PC-9 (cell line): ENCODE results near the gene KAT8.

ENCODE experiments used
- CTCF ChIP-seq: fragments of 200-600 bp; sonication (generic); conservative IDR thresholded peaks from 2 replicates; pipeline ENCODE4 v1.6.1; 2017; ENCODE audit warnings: mixed run types, antibody characterized with exemption, mild to moderate bottlenecking, moderate library complexity
- EZH2 ChIP-seq: fragments of 200-600 bp; sonication (generic); IDR thresholded peaks from 2 replicates; pipeline ENCODE4 v1.8.0; 2017; ENCODE audit warnings: antibody characterized with exemption, low read depth

GRCh38 chr16:31138621-31139578, 21.4 kb downstream of the KAT8 start:
- TF ChIP-seq CTCF, result no peak
- no peak for TF ChIP-seq EZH2
